GM18502 (cell line): ENCODE data around the gene IGIP.

ENCODE experiments used
- ATAC-seq: cut with Tn5 transposase; IDR thresholded peaks from one replicate; pipeline ENCODE4 v1.9.1; 2021; ENCODE audit warnings: mild to moderate bottlenecking; ENCODE audit not compliant: unreplicated experiment, poor library complexity

IGIP gene

GRCh38 chr5:140111011-140111858, 14.5 kb upstream of the IGIP start:
- no peak for ATAC-seq

GRCh38 chr5:140111859-140112551, 13.7 kb upstream of the IGIP start:
- ATAC-seq = no peak

DNA sequence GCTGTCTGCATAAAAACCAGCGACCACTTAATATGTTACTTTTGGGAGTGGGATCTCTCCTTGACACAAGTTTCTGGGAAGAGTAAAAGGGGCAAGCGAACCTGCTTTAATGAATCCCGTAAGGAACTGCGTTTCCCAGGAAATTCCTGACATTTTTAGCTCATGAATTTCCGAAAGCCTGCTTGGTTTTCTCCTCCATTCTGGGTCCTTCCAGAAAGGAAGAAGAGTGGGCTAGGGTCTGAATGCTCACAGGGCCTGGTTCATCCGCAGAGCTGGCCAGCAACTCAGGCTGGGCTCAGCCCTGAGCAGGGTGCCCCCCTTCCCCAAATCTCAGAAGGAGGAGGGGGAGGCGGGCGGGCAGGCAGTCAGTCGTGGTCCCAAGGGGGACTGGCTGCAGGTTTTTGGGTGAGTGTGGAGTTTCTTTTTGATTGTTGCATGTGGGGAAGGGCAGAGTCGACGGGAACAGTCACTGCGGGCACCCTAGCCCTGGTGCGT, 13.0 kb upstream of the IGIP start:
- ATAC-seq = no peak

GRCh38 chr5:140113180-140113698, 12.5 kb upstream of the IGIP start:
- ATAC-seq = no peak

DNA sequence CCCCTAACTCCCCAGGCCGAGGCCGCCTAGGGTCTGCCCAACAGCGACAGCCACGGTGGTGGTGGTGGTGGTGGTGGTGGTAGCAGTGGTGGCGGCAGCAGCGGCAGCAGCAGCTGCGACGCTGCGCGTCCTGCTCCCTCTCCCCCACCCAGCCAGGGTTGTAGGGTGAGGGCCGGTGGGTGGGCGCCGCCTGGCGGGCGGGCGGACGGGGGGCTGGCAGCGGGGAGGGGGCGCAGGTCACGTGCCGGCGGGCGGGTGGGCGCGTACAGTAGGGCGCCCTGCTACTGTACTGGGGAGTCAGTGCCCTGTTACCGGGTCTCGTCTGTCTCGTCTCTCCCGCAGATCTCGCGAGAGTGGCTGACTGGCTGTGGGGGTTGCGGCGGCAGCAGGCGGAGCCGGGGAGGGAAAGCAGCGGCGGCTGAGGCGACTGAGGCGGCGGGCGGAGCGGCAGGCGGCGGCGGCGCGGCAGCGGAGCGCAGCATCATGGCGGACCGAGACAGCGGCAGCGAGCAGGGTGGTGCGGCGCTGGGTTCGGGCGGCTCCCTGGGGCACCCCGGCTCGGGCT, 12.0 kb upstream of the IGIP start, which contains the start of gene PURA:
Gene PURA (plus strand): TSS at position 411 of the 565 bp plus-strand sequence. CDS start 73 bp downstream, at position 484.
- ATAC-seq = peak; percentile 92

GRCh38 chr5:140114341-140115185, 11.2 kb upstream of the IGIP start:
- peak; percentile 30 for ATAC-seq

DNA sequence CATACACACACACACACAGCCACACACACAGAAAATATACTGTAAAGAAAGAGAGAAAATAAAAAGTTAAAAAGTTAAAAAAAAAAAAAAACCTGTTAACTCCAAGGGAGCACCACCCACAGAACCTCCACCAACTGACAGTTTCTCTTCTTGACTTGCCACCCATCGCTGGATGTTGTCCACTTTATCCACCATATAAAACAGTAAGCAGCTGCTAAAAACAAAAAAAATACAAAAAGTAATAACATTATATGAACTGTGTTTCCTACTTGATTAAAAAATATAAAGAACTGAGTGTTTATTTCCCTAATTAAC, 10.6 kb upstream of the IGIP start:
- ATAC-seq = no peak

DNA sequence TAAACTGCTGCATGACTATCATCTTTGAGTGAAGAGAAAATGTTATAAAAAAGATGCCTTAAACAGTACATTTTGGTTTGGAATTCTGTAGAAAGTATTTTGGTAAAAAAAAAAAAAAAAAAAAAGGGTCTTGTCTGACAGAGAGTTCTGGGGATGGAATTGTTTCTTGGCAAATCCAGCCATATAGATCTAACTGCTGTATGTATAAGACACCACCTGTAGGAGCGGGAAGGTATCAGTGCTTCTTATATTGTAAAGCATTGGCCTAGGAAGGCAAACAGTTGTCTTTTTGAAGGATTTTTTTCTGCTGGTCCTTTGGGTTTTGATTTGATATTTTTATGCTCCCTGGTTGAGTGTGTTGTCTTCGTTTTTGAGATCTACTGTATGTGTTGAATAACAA, 9.0 kb upstream of the IGIP start:
- no peak for ATAC-seq

- no peak for ATAC-seq
These were observed 8.2 kb upstream of the IGIP start for GRCh38 chr5:140117523-140117922.

- ATAC-seq = no peak
These were observed 7.3 kb upstream of the IGIP start for GRCh38 chr5:140118302-140118936.

GRCh38 chr5:140126315-140127012, 727 bp downstream of the IGIP start:
- no peak for ATAC-seq

GRCh38 chr5:140128376-140128775, 2.6 kb downstream of the IGIP start:
- no peak for ATAC-seq

DNA sequence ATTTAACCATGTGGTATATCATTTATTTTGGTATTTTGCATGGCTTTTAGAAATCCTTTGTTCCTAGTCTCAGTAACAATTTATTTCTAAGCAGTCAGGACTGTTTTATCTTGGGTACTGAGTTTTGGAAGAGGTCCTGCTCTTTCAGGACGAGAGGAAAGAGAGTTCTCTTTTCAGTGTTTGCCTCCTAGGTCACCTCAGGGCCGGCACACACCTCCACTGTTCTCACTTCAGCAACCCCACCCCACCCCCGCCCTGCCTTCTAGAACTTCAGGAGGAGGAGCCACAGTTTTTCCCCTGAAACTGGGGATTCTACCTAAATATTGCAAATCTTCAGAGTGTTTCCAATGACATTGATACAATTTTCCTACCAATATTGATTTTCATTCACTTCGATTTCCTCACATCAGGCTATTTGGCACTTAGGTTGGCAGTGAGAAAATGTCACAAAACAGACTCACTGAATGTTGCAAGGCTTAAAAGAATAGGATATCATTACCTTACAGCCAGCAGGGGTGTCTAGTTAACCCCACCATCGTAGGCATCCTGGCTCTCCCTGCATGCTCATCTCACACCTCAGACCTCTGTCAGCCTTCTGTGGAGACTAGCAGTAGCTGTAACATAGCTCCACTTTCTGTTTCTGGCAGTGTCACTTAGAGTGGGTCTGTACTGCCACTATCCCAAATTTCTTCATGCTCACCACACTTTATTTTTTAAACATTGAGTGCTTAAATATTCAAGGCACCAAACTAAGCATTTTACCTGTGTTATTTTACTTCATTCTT, 5.4 kb downstream of the IGIP start:
- ATAC-seq = no peak

GRCh38 chr5:140131967-140132409, 6.3 kb downstream of the IGIP start:
- no peak for ATAC-seq

DNA sequence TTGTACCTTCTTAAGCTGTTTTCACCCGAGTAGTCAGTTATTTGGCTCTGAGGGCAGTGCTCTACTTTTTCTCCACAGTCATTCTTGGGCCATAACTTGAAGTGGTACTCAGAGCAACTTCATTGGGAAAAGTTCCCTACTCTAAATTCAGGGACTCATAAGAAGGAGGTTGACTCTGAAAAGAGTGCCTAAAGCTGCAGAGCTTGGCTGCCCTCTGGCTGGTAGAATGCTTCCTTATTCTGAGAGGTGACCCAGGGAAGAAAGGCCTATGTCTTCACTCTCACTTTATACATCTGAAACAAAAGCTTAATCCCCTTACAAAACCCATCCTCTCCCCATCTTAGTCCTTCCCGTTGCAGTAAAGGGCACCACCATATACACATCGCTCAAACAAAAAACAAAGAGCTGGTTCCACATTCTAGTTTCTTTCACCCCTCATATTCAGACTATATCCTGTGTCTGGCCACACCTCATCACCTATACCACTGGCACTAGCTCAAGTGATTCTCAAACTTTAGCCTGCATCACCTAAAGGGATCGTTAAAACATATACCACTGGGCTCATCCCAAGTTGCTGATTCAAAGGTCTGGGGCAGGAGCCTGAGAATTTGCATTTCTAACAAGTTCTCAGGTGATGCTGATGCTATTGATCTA, 7.9 kb downstream of the IGIP start:
- ATAC-seq = no peak

DNA sequence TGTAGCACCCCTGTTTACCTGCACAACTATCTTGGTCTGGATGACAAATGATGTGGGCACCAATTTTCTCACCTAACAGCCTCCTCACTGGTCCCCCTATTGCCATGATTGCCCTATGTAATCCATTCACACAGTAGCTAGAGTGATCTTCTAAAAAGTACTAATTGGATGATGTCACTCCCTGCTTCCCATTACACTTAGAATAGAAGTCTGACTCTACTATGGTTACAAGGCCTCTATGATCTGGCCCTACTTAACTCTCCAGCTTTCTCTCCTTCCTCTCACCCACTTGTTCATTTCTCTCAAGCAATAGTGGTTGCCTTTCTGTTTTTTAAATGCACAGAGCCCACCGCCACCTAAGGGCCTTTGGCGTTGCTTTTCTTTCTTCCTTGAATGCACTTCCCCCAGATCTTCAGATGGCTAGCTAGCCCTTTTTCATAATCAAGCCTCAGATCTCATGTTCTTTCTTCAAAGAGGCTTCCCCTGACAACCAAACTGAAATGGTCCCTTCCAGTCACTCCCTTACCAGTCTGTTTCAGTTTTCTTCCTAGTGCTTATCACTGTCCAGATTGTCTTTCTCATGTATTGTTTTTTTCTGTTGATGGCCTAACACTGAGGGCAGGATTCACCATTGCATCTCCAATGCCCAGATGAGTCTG, 8.7 kb downstream of the IGIP start:
- ATAC-seq = no peak

- no peak for ATAC-seq
These were observed 9.4 kb downstream of the IGIP start for GRCh38 chr5:140135127-140135526.
